K562 (cell line): Measurements from ENCODE around the gene PPP4R3A. TPM values are rescaled to one million over a fixed set of nuclear protein-coding genes. Genes with fewer than 3 reads are reported as not detected.

Experiments
- ATAC-seq: fragments of 200-7000 bp; cut with Tn5 transposase; 3 replicates; pipeline ENCODE4 v1.9.1; 2020; ENCODE audit warnings: moderate library complexity
- BruUV-seq: library from RNA; stranded (reverse); fragments of 400-500 nt; replicated peaks from 2 replicates; lab custom pipeline; 2021; lab: Mats Ljungman, UMichigan
- CTCF ChIA-PET: fragments of 300-600 bp; formaldehyde crosslinking; extraction: SDS; loops from one replicate; lab custom pipeline; 2021; ENCODE audit warnings: low intra/inter-chr PET ratio; lab: Yijun Ruan, JAX
- POLR2A ChIA-PET: fragments of 300-600, 350-650 bp; sonication (Branson Sonifier 250); formaldehyde crosslinking; extraction: SDS; loops from one replicate; lab custom pipeline; 2021; ENCODE audit warnings: antibody characterized with exemption, inconsistent platforms; lab: Yijun Ruan, JAX
- DNase-seq, 4 experiments: peaks; one replicate each; pipeline versions ENCODE4 v3.0.0 to v3.0.0-alpha.2; 2011 to 2018; ENCODE audit warnings: low spot score in 3 of 4, mixed read lengths in 3 of 4; ENCODE audit errors: extremely low read depth in 1 of 4
- FAIRE-seq: peaks from 2 replicates; lab custom pipeline; 2011; peaks lifted over from hg19 to GRCh38; lab: Jason Lieb, UNC
- H2AFZ ChIP-seq: 2 replicates; pipeline ENCODE4 v1.6.0; 2011; ENCODE audit warnings: low read depth, low read length, control low read depth, inconsistent platforms
- H3K27ac ChIP-seq: fragments of 200-600 bp; 3 replicates; pipeline ENCODE4 v1.8.0; 2011; ENCODE audit warnings: low read depth, mild to moderate bottlenecking, control low read depth, inconsistent platforms, low read length, moderate library complexity, mixed read lengths; ENCODE audit errors: extremely low read depth
- H3K27me3 ChIP-seq, 2 experiments: fragments of 300-600 bp in 1 of 2; 2 replicates in 1 of 2; 3 replicates in 1 of 2; pipeline versions ENCODE4 v1.6.0 to v1.8.0; 2011; ENCODE audit warnings: inconsistent platforms in 2 of 2, low read length in 2 of 2, mild to moderate bottlenecking in 1 of 2, mixed read lengths in 1 of 2, moderate library complexity in 1 of 2; ENCODE audit not compliant: control insufficient read depth in 2 of 2, insufficient read depth in 2 of 2
- H3K36me3 ChIP-seq: fragments of 300-600 bp; 3 replicates; pipeline ENCODE4 v1.8.0; 2011; ENCODE audit warnings: mild to moderate bottlenecking, low read length, inconsistent platforms; ENCODE audit not compliant: control insufficient read depth, insufficient read depth
- H3K4me1 ChIP-seq, 2 experiments: fragments of 200-600 bp in 1 of 2; replicated peaks in 1 of 2; 2 replicates in 1 of 2; 3 replicates in 1 of 2; pipeline versions ENCODE4 v1.5.1 to v1.8.0; 2011; ENCODE audit warnings: inconsistent platforms in 2 of 2, low read length in 2 of 2, mild to moderate bottlenecking in 1 of 2, mixed read lengths in 1 of 2, moderate library complexity in 1 of 2; ENCODE audit not compliant: control insufficient read depth in 2 of 2, insufficient read depth in 2 of 2
- H3K4me2 ChIP-seq: 2 replicates; pipeline ENCODE4 v1.6.1; 2011; ENCODE audit warnings: low read length, control low read depth, inconsistent platforms, mixed read lengths; ENCODE audit not compliant: insufficient read depth
- H3K4me3 ChIP-seq: fragments of 200-600 bp; sonication (generic), shearing (Covaris generic); 2 replicates; pipeline ENCODE4 v1.5.1; 2016; ENCODE audit warnings: control low read depth, inconsistent platforms
- H3K79me2 ChIP-seq: fragments of 200-600 bp; 3 replicates; pipeline ENCODE4 v1.8.0; 2011; ENCODE audit warnings: low read length, inconsistent platforms; ENCODE audit not compliant: control insufficient read depth, insufficient read depth
- H3K9ac ChIP-seq, 2 experiments: 2 replicates each; pipeline versions ENCODE4 v1.6.0 to v1.6.1; 2011; ENCODE audit warnings: low read depth in 2 of 2, low read length in 2 of 2, control low read depth in 1 of 2, inconsistent platforms in 1 of 2, mild to moderate bottlenecking in 1 of 2, mixed read lengths in 1 of 2; ENCODE audit not compliant: insufficient read depth in 1 of 2
- H3K9me1 ChIP-seq: one replicate; pipeline ENCODE4 v1.6.0; 2011; ENCODE audit warnings: inconsistent platforms, mild to moderate bottlenecking, low read length, moderate library complexity; ENCODE audit not compliant: control insufficient read depth, insufficient read depth
- H3K9me3 ChIP-seq: replicated peaks from 2 replicates; pipeline ENCODE4 v1.5.1; 2011; ENCODE audit warnings: low read depth, low read length, inconsistent platforms; ENCODE audit not compliant: control insufficient read depth, insufficient read depth
- H4K20me1 ChIP-seq: replicated peaks from 2 replicates; pipeline ENCODE4 v1.6.1; 2011; ENCODE audit warnings: low read length, inconsistent platforms, mixed read lengths; ENCODE audit not compliant: control insufficient read depth, insufficient read depth
- MEIS2 ChIP-seq: fragments of 450-650 bp; IDR thresholded peaks from 2 replicates; pipeline ENCODE4 v1.6.1; 2014; ENCODE audit warnings: mild to moderate bottlenecking; ENCODE audit not compliant: partially characterized antibody
- SP1 ChIP-seq: sonication (generic); formaldehyde crosslinking; IDR thresholded peaks from 2 replicates; pipeline ENCODE4 v1.8.1; 2022; ENCODE audit warnings: mild to moderate bottlenecking, missing genetic modification reagents
- ZNF316 ChIP-seq: fragments of 450-650 bp; IDR thresholded peaks from 2 replicates; pipeline ENCODE4 v1.6.1; 2016
- ZNF583 ChIP-seq: fragments of 250-450 bp; sonication (Bioruptor Pico); IDR thresholded peaks from 2 replicates; pipeline ENCODE4 v1.4.0; 2020
- WGBS: fragments of 100-300 bp; shearing (Covaris generic); methylation state at CpG from one replicate; pipeline ENCODE4 v1.1.6; 2016; ENCODE audit warnings: low coverage, mixed read lengths; ENCODE audit not compliant: insufficient coverage; ENCODE audit errors: missing lambda C conversion rate; 5-methylcytosine and 5-hydroxymethylcytosine counted together
- in situ Hi-C: fragments of 300-500 bp; cut with MboI; formaldehyde crosslinking; loops from 4 replicates; pipeline ENCODE4 v1.15.0; 2018; ENCODE audit warnings: inconsistent platforms, mixed read lengths
- intact Hi-C: fragments of 100-400 bp; cut with micrococcal nuclease; formaldehyde crosslinking; loops from 2 replicates; pipeline ENCODE4 v1.14.2; 2022
- polyA plus RNA-seq, 8 experiments: library from polyadenylated mRNA; depleted of rRNA in 4 of 8; stranded (reverse) in 5 of 8; unstranded in 3 of 8; fragments of >200 nt; fragmentation: Nextera tagmentation in 2 of 8; fragmentation: Illumina TruSeq in 1 of 8; extraction: Ambion mirVana in 2 of 8; extraction: Trizol in 1 of 8; gene quantifications; 2 replicates each; pipeline versions ENCODE4 v1.2.1 to v1.2.3, GENCODE V29; 2011 to 2014; ENCODE audit warnings: inconsistent platforms in 1 of 8, missing spikeins in 1 of 8
- total RNA-seq, 7 experiments: library from RNA; depleted of rRNA in 6 of 7; stranded (reverse); fragments of >200 nt in 6 of 7; fragmentation: Illumina TruSeq in 2 of 7; extraction: Trizol in 2 of 7; gene quantifications; 2 replicates each; pipeline versions ENCODE4 v1.2.1 to v1.2.3, GENCODE V29; 2011 to 2021; ENCODE audit warnings: low replicate concordance in 1 of 7
- TF ChIP-seq, protein P1 (sequence below), 2 experiments: IDR thresholded peaks in 1 of 2; conservative IDR thresholded peaks in 1 of 2; 2 replicates each; pipeline ENCODE4 v1.6.1; 2016; ENCODE audit warnings: low read depth in 2 of 2, mild to moderate bottlenecking in 1 of 2, missing compliant biosample characterization in 1 of 2, missing genetic modification characterization in 1 of 2, moderate library complexity in 1 of 2
- TF ChIP-seq, protein P2 (sequence below): sonication (generic); formaldehyde crosslinking; IDR thresholded peaks from 2 replicates; pipeline ENCODE4 v1.8.0; 2022; ENCODE audit warnings: mild to moderate bottlenecking, missing genetic modification reagents
- TF ChIP-seq, protein P3 (sequence below): fragments of 450-650 bp; IDR thresholded peaks from 2 replicates; pipeline ENCODE4 v1.6.1; 2017; ENCODE audit warnings: mild to moderate bottlenecking, moderate library complexity

PPP4R3A gene
- total and polyA plus RNA-seq, 9 of the 15 experiments (the other 6 are each of a cell fraction or from before 2014, with no cell fraction given), result 9.5 to 54.9 (median 44.9) TPM

DNA sequence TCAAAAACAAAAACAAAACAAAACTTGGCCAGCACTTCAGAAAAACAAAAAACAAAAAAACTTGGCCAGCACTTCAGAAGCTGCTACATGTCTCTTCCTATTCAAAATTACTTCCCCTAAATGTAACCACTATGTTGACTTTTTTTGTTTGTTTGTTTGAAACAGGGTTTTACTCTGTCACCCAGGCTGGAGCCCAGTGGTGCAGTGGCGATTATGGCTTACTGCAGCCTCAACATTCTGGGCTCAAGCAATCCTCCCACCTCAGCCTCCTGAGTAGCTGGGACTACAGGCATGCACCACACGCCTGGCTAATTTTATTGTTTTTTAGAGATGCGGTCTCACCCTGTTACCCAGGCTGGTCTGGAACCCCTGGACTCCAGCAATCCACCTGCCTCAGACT is 38.0 kb upstream of the PPP4R3A start:
- ATAC-seq, result 0 out of 3 replicates have a peak, but pooled peaks have one; percentile 26
- BruUV-seq, result no TSS peak
- FAIRE-seq, result no peak

DNA sequence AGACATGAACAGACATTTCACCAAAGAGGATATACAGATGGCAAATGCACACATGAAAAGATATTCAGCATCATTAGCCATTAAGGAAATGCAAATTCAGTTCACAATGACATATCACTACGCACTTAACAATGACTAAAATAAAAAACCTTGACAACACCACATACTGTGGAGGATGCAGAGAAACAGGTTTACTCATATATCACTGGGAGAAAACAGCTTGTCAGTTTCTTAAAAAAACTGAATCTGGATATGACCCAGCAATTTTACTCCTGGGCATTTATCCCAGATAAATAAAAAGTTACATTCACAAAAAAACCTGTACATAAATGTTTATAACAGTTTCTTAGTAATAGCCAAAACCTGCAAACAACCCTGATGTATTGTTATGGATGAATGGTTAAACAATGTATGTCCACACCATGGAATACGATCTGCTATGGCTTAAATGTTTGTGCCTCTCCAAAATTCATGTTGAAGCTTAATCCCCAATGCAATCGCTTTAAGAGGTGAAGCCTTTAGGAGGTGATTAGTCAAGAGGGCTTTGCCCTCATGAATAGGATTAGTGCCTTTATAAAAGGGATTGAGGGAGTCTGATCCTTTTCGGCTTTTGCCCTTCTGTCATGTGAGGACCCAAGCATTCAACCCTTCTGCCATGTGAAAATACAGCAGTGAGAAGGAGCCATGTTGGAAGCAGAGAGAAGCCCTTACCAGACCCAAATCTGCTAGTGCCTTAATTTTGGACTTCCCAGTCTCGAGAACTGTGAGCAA is 36.0 kb upstream of the PPP4R3A start:
- no peaks in the 10 kb centered on the region for H4K20me1 ChIP-seq
- ATAC-seq (no peak), FAIRE-seq (no peak), DNase-seq (no peak)
- POLR2A ChIA-PET, result no interaction called here
- intact Hi-C loops, result no loop called here
- no peaks in the 10 kb centered on the region for H3K79me2 ChIP-seq
- H3K9ac ChIP-seq, result no peak overlapping the region
- no peaks in the 10 kb centered on the region for H3K9me1 ChIP-seq
- in situ Hi-C loops, result no loop called here
- no peaks in the 10 kb centered on the region for H3K4me1 ChIP-seq
- no peaks in the 10 kb centered on the region for H3K27me3 ChIP-seq
- no peak overlapping the region for H2AFZ ChIP-seq
- BruUV-seq, result no TSS peak
- TF ChIP-seq, protein P1, sequence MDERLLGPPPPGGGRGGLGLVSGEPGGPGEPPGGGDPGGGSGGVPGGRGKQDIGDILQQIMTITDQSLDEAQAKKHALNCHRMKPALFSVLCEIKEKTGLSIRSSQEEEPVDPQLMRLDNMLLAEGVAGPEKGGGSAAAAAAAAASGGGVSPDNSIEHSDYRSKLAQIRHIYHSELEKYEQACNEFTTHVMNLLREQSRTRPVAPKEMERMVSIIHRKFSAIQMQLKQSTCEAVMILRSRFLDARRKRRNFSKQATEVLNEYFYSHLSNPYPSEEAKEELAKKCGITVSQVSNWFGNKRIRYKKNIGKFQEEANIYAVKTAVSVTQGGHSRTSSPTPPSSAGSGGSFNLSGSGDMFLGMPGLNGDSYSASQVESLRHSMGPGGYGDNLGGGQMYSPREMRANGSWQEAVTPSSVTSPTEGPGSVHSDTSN (CRISPR knock-in tag; IDR thresholded peaks at IDR 0.05; ENCODE audit: low read depth), result no peak
- TF ChIP-seq, protein P1 (tag; conservative IDR thresholded peaks at IDR 0.05; ENCODE audit: low read depth), result 0 out of 2 replicates have a peak, but pooled peaks have one; percentile 27
- TF ChIP-seq, protein P2, sequence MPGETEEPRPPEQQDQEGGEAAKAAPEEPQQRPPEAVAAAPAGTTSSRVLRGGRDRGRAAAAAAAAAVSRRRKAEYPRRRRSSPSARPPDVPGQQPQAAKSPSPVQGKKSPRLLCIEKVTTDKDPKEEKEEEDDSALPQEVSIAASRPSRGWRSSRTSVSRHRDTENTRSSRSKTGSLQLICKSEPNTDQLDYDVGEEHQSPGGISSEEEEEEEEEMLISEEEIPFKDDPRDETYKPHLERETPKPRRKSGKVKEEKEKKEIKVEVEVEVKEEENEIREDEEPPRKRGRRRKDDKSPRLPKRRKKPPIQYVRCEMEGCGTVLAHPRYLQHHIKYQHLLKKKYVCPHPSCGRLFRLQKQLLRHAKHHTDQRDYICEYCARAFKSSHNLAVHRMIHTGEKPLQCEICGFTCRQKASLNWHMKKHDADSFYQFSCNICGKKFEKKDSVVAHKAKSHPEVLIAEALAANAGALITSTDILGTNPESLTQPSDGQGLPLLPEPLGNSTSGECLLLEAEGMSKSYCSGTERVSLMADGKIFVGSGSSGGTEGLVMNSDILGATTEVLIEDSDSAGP, result no peak
- peak; percentile 11 for TF ChIP-seq MEIS2
- TF ChIP-seq, all 486 proteins: peak for 2
- WGBS, result 4% methylated on average over 5 of the region's 5 CpGs
- no peaks in the 10 kb centered on the region for H3K36me3 ChIP-seq
- no peak overlapping the region for H3K4me3 ChIP-seq
- no peak overlapping the region for H3K27ac ChIP-seq
- no peaks in the 10 kb centered on the region for H3K9me3 ChIP-seq
- CTCF ChIA-PET, result no interaction called here
- H3K4me2 ChIP-seq, result no peak overlapping the region

More for the DNA sequence above, 38.0 kb upstream of the PPP4R3A start:
- TF ChIP-seq ZNF316 (no peak), SP1 (CRISPR knock-in tag) (no peak), ZNF583 (no peak)
- TF ChIP-seq, protein P3, sequence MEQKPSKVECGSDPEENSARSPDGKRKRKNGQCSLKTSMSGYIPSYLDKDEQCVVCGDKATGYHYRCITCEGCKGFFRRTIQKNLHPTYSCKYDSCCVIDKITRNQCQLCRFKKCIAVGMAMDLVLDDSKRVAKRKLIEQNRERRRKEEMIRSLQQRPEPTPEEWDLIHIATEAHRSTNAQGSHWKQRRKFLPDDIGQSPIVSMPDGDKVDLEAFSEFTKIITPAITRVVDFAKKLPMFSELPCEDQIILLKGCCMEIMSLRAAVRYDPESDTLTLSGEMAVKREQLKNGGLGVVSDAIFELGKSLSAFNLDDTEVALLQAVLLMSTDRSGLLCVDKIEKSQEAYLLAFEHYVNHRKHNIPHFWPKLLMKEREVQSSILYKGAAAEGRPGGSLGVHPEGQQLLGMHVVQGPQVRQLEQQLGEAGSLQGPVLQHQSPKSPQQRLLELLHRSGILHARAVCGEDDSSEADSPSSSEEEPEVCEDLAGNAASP, result no peak
- ChIA-PET POLR2A (no interaction called here), CTCF (no interaction called here)
- in situ Hi-C loops (no loop called here), intact Hi-C loops (no loop called here)
- Histone ChIP-seq H3K36me3 (no peaks in the 10 kb centered on the region), H3K4me2 (no peak overlapping the region), H2AFZ (no peak overlapping the region), H3K79me2 (no peaks in the 10 kb centered on the region), H3K4me3 (no peak overlapping the region), H3K9me1 (no peaks in the 10 kb centered on the region), H3K9ac (no peak overlapping the region), H4K20me1 (no peaks in the 10 kb centered on the region), H3K27me3 (no peaks in the 10 kb centered on the region), H3K27ac (no peak overlapping the region), H3K4me1 (no peaks in the 10 kb centered on the region), H3K9me3 (no peaks in the 10 kb centered on the region)
- WGBS, result 10% methylated on average over 3 of the region's 3 CpGs
- no peak for DNase-seq
